ENCODE data around the gene MC5R.

MC5R gene

DNA sequence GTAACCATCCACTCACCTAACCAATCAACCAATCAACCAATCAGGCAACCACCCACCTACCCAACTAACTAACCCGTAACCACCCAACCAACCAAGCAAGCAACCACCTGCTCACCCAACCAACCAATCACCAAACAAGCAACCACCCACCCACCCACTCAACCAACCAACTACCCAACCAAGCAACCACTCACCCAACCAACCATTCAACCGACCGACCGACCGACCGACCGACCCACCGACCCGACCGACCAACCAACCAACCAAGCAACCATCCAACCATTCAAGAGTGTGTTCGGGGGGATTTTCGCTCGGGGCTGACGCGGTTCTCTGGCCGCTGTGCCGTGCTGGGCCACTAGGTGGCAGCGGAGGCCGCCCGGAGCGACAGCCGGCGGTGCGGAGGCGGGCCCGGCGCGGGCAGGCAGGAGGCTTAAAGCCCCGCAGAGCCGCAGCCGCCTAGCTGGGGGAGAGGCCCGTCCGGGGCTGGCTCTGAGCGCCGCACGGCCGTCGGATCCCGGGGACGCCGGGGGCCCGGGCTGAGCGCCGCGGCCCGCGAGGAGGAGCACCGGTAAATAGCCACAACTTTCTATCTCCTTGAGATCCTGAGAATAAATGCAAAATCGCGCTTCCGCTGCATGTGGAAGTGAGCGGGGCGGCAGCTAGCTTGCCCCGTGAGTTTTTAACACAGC lies at the start of gene MC5R:
TSS of gene MC5R (plus strand) at position 443 of the 689 bp plus-strand sequence. CDS start 1,617 bp downstream, outside the sequence.
- peak; percentile 92 for DNase-seq

DNA sequence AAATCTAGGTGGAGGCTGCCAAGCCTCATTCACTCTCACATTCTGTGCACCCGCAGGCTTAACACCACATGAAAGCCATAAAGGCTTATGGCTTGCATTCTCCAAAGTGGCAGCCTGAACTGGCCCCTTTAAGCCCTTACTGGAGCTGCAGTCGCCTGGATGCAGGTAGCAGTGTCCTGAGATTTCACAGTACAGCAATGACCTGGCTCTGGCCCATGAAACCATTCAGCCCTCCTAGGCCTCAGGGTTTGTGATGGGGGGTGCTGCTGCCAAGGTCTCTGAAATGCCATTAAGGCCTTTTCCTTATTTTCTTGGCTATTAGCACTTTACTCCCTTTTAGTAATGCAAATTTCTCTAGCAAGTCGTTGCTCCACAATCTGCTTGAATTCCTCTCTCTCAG lies 48.9 kb upstream of the MC5R start:
- no peak for DNase-seq

DNA sequence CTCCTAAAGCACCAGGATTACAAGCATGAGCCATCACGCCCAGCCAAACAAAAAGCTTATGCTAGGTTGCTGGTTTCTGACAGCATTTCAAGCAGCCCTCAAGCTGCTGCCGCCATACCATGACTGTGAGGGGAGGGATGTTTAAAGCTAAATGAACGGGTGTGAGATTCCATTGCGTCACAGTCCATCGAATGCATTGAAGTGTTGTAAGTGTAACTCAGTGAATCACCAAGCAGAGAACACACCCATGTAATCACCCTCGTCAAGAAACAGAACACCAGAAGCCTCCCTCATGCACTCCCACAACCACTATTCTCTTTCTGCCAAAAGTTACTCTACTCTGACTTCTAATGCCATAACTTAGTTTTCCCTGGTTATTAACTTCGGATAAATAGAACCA lies 32.8 kb upstream of the MC5R start:
- DNase-seq: no peak

DNA sequence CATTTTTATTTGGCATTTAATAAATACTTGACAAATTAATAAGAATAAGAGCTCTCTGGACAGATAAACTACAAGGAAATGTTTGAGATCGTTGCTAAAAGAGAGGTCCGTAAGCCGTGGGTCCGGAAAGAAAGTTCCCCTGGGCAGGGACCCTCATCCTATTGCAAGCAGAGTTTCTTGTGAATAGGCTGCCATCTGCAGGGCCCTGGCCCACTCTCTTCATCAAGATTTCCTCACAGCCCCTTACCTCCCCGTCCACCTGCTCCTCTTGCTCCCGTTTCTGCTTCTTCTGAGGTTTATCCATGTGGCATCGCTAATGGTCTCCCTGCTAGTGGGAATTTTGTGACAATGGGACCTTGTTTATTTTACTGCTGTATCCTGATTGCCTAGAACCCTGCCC lies 30.1 kb upstream of the MC5R start:
- DNase-seq: no peak

DNA sequence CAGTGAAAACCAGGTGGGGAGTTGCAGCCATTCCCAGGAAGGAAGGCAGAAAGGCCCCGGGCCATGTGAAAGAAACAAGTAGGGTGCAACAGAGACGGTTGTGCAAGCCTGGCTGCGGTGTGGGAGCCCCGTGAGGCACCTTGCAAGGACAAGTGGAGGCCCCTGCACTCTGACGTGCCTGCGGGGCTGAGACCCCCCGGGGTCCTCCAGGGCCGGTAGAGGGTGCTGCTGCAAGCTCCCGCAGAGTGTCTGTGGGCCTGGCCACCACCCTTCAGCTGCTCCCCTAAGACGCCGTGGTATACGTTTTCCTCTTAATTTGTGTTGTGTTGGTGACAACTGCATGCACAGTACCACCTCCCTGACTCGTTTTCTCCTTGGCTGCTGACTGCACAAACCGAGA lies 27.4 kb upstream of the MC5R start:
- no peak for DNase-seq

DNA sequence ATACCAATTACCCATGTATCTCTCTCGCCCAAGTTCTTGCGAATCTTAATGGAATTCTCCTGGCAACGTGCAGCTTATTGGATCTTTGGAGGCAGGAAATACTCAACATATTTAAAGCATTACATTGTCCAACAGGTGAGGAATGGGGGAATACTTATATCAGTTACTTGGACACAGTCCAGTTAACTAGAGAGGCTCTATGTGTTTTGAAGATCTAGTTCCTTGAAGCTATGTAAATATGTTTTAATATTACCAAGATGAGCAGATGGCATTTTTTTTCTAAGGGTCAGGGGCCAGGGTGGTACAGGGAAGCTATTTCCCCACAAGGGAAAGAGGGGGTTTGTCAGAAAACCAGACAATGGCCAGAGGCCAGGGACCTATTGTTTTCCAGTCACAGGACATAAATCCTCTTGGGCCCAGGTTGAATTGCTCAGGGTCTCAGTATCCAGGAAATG lies 26.8 kb upstream of the MC5R start:
- DNase-seq: no peak

DNA sequence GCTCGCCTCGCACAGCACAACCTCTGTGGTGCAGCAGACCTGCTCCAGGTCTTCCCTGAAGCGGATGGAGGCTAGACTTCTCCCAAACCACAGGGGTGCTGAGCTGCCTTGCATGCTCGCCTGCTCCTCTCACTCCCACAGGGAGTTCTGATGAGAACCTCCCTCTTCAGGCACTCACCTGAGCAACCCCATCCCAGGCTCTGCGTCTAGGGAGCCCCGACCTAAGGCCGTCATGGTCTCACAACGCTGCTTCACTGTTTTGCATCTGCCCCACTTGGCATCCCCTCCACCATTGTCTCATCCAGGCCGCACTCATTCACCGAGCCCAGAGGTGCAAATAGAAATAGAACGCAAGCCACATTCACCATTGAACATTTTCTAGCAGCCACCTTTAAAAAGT lies 24.6 kb upstream of the MC5R start:
- no peak for DNase-seq

DNA sequence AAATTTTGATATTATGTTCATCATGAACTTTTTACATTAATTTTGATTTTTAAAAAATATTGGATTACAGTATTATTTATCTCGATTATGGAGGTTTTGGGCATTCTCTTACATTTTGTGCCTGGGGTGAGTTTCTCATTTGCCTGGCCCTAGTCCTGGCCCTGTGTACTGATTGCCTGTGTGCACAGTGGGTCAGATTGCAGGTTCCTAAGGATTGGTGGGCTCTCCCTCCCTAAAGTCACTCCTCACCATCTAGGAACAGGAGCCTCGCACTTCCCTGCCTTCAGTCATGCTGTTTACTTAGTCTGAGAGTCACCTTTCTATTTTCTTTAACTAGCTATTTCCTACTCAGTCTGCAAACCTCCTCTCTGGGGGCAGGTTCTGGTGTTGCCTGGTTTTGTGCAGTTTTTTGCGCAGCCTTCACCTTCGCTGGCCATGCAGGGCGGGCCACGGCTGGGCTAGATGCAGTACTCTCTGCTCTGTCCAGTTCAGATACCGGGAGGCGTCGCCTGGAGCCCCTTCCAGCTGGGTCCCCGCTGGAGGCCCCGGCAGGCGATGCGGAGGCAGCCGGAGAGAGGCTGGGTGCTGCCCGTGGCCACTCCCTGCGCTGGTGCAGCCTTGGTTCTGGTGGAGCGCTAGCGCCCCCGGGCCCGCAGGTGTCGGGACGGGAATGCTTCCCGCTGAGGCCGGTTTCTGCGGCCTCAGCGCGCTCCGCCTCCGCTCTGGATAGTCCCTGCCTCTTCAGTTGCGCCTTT lies 23.3 kb upstream of the MC5R start:
- peak; percentile 75 for DNase-seq

DNA sequence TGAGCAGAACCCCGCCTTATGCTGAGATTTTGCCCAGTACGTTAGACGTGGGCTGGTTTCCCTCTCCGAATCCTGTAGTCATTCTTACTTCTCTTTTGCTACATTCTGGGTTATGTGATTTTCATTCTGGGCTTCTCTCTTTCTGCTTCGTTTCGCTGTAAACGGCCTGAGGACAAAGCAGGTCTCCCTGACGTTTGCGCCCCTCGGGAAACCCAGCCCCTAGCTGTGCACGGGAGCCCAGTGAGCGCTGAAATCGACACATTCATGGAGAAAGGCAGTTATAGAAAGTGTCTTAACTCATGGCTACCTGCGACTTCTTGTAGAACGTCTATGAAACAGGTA lies 22.7 kb upstream of the MC5R start:
- no peak for DNase-seq

DNA sequence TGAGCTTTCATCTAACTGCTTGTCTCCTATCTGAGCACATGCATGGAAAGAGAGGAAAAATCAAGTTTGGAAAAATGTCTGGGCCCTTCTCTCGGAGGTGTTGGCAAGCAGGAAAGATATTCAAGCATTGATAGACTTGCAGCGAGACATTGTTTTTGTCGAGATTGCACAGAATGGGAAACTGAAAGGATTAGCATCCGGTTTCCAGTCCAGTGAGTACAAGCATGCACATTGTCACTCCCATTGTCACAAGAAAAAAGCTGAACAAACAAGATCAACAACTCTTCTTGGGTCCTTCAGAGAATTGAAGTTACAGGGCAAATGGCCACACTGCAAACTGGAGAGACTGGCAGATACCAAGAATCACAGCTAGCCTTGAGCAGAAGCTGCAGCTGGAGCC lies 19.6 kb upstream of the MC5R start:
- no peak for DNase-seq

DNA sequence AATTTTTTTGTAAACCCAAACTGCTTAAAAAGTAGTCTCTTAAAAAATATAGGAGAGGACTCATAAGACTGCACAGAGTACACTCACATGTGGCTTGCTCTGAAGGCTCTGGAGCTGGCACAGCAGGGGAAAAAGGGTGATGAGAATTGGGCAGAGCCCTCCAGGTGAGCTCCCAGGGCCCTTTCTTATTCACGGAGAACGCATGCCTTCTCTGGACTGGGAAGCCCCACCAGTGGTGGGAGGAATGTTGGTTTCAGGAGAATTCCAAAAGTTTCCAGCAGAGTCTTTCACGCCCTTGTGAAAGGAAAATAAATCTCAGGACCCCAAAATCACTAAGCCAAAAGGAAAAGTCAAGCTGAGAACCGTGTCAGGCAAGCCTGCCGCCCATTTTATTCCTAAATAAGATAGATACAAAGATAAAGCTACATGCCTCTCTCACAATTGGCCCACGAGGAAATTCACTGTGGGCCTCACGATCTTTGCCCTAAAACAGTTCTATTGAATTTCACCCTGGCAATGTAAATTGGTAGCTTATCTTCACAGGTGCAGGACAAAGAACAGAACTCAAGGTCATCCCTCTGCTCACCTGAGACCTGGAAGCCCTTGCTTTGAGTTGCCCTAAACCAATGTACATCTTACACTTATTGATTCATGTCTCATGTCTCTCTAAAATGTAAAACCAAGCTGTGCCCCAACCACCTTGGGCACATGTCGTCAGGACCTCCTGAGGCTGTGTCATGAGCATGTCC lies 15.5 kb upstream of the MC5R start:
- no peak for DNase-seq

DNA sequence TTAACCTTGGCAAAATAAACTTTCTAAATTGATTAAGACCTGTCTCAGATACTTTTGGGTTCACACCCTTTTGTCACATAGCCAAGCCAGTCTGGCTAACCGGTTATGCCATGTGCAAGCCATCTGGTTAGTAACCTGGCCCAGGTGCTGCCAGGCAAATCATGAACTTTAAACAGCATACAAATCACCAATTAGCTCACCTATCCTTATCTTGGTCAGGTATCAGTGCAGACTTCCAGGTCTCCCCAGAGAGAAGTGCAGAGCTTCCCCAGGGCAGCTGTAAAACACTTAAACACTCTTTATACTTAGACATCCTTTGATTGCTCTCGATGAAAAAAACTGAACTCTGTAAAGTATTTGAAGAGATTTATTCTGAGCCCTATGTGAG lies 14.9 kb upstream of the MC5R start:
- no peak for DNase-seq

DNA sequence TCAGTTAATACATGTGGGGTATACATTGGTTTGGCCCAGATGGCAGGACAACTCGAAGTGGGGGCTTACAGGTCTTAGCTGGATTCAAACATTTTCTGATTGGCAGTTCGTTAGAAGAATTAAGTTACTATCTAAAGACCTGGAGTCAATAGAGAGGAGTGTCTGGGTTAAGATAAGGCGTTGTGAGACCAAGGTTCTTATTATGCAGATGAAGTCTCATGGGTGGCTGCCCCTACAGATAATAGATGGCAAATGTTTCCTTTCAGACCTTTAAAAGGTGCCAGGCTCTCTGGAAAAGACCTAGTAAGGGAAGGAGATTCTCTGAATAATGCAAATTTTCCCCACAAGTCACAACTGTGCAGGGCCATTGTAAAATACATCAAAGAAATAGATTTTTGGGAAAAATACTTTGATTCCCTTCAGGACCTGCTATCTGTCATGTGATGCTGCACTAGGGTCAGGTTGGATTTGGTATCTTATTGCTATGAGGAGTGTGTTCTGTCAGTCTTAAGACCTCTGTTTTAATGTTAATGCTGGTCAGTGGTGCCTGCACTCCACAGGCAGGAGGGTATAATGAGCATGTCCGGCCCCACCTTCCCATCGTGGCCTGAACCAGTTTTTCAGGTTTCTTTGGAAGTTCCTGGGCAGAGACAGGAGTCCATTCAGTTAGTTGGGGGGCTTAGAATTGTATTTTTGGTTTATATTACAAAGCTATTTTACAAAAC lies 14.3 kb upstream of the MC5R start:
- no peak for DNase-seq

DNA sequence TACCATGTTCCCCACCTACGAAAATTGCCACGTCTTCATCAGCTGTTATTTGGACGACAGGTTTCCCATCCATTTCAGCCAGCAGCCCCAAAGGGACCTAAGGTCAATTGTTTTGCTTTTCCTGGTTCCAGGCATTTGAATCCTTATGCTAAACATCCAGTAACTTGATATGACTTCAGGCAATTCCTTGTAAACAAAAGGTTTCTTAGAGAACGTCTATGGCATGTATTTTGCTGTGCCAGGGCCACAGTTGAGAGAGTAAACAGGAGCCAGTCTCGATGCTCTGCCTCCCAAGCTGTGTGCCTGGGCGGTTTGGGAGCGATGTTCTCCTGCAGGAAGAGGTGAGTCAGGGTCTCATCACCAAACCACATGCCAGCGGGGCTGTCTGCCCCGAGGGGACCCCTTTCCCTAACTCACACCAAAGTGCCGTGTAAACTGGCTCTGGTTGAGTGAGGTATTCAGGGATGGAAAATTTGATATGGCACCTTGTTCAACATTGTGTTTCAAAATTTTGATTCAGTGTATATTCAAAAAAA lies 12.9 kb upstream of the MC5R start:
- DNase-seq: no peak

DNA sequence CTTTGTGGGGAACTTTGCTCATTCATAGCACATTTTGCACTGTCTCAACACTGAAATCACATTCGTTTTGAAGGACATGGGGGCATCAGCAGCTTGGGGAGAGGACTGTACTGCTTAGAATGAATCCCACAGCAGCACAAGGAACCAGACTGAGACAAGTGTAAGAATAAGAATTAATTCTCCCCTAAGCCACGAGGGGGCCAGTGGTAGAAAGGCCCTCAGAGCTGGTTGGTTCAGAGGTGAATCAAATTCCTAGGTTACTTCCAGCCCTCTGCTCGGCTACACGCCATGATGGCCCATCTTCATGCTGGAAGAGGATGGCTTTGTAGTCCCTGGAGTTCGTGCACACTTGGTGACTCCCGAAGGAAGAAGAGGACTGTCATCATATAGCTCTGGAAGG lies 12.0 kb upstream of the MC5R start:
- no peak for DNase-seq

DNA sequence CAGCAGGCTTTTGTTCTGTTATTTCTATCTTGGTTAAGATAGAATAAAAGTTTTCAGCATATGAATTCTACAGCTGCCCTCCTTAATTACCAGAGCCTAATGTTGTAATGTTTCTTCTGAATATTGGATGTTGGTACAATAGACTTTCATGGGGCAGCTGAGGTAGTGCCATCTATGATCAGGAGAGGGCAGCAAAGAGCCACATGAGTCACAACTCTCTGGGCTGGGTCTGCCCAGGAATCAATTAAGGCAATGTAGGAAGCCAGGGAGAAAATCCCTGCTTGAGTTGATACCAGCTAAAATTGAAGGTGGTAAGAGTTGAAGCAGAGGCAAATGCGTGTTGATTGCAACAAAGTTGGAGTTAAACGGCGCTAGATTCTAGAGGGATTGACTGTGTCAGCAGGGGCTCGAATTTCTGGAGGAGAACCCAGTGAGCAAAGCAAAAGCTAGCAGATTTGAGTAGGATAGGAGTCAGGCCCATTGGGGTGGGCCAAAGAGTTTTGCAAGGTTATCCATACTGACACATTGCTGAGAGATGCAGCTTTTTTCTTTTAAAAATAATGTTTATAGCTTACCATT lies 10.6 kb upstream of the MC5R start:
- DNase-seq: peak; percentile 74

DNA sequence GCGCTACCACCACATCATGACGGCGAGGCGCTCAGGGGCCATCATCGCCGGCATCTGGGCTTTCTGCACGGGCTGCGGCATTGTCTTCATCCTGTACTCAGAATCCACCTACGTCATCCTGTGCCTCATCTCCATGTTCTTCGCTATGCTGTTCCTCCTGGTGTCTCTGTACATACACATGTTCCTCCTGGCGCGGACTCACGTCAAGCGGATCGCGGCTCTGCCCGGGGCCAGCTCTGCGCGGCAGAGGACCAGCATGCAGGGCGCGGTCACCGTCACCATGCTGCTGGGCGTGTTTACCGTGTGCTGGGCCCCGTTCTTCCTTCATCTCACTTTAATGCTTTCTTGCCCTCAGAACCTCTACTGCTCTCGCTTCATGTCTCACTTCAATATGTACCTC lies 2.3 kb downstream of the MC5R start:
- no peak for DNase-seq

DNA sequence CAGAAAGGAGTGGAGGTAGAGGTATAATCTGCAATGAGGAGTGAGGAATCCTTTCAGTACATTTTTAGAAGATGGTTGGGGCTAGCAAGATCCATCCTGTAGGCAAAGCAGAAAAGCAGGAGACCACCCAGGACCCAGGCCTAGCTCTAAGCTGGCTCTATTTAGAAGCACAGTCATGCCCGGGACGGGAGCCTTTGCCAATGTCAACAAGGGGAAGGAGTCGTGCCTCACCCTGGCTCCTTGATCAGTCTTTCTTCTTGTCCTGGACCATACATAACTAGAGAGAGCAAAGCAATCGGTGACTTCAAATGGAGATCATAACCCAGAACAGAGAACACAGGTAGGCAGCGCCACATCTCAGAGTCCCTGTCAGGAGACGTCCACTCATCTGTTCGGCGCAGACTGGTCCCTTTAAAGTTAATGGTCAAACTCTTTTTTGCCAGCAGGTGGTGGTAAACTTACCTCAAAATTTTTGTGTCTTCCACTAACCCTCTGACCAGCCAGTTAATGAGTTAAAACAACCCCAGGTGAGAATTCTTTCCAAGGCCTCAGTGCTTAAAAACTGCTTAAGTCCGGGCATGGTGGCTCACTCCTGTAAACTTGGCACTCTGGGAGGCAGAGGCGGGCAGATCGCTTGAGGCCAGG lies 8.0 kb downstream of the MC5R start:
- no peak for DNase-seq

DNA sequence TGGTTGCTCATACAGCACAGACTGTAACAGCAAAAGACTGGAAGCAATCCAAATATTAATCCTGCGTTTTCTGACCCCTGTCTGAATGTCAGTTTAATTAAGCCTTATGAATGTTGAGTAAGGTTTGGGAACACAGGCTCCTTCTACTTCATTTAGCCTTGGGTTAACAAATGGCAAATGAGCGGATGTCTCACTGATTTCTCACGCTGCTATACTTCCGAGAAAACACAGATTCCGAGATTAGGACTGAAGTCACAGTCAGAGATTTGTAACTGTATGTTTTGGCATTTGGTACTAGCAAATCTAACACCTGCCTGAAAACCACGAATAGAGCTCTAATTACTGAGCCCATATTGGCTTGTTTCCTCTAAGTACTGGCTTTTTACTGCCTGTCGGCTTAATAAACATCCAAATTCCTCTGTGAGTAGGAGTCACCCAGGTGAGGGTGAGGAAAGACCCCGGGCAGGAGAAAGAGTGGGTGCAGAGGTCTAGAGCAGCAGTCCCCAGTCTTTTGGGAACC lies 10.6 kb downstream of the MC5R start:
- DNase-seq: no peak

DNA sequence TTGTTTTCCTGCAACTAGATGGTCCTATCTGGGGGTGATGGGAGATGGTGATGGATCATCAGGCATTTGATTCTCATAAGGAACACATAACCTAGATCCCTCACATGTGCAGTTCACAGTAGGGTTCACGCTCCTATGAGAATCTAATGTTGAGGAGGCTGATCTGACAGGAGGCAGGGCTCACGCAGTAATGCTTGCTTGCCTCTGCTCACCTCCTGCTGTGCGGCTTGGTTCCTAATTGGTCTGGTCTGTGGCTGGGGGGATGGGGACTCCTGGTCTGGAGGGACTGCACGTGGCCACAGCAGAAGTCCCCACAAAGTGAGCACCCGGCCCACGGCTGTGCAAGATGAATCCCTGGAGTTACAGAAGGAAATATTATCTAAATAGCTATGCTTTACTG lies 11.3 kb downstream of the MC5R start:
- DNase-seq: no peak

DNA sequence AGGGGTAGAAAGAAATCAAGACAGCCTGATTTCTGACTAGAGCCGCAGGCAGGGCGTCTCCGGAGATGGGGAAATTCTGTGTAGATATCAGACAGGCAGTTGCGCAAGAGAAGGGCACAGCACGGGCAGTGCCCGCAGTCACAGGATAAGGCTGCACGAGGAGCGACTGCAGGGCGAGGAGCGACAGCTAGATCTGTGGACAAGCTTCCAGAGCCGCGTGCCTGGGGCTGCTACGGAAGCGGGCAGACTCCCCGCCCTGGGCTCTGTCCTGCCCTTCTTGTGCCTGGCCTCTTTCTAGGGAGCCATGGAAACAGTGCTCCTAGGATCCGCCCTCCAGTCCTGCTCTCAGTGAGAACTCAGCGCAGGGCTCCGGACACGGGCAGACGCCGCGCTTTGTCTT lies 12.6 kb downstream of the MC5R start:
- DNase-seq: no peak

DNA sequence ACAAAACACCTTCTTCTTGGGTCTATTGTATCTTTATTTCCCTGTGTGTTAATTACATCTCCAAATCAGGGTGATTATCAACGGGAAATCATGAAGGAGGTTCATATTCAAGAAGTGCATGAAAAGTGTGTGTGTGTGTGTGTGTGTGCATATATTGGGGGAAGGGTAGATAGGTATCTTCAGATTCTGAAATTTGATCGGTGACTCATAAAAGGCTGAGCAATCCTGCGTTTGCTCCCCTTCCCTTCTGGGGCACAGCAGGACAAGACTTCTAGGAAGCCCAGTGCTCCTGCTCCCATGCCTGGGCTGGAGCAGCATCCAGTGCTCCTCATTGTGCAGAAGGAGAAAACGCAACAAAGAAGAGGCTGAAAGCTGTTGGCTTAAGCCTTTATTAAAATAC lies 25.8 kb downstream of the MC5R start:
- no peak for DNase-seq

All from activated CD8-positive, alpha-beta memory T cell treated with anti-CD3 and anti-CD28 coated beads, Interleukin-2, amount 50 U/mL, for 48 hours (primary cell).